GM12892 (cell line): ENCODE data around the gene HMX1.

Experiments
- DNase-seq: peaks from one replicate; pipeline ENCODE4 v3.0.0; 2011; ENCODE audit not compliant: insufficient read length
- FAIRE-seq: peaks from 2 replicates; lab custom pipeline; 2011; peaks lifted over from hg19 to GRCh38; lab: Jason Lieb, UNC
- POLR2A ChIP-seq: IDR thresholded peaks from 2 replicates; pipeline ENCODE4 v1.6.1; 2011; ENCODE audit warnings: low read depth, low read length, control low read depth
- POLR2AphosphoS5 ChIP-seq: IDR thresholded peaks from 2 replicates; pipeline ENCODE4 v1.6.1; 2011; ENCODE audit warnings: low read depth, low read length, control low read depth
- TAF1 ChIP-seq: IDR thresholded peaks from 2 replicates; pipeline ENCODE4 v1.6.1; 2011; ENCODE audit warnings: low read depth, mild to moderate bottlenecking, control low read depth, low read length, borderline replicate concordance

The HMX1 gene

DNA sequence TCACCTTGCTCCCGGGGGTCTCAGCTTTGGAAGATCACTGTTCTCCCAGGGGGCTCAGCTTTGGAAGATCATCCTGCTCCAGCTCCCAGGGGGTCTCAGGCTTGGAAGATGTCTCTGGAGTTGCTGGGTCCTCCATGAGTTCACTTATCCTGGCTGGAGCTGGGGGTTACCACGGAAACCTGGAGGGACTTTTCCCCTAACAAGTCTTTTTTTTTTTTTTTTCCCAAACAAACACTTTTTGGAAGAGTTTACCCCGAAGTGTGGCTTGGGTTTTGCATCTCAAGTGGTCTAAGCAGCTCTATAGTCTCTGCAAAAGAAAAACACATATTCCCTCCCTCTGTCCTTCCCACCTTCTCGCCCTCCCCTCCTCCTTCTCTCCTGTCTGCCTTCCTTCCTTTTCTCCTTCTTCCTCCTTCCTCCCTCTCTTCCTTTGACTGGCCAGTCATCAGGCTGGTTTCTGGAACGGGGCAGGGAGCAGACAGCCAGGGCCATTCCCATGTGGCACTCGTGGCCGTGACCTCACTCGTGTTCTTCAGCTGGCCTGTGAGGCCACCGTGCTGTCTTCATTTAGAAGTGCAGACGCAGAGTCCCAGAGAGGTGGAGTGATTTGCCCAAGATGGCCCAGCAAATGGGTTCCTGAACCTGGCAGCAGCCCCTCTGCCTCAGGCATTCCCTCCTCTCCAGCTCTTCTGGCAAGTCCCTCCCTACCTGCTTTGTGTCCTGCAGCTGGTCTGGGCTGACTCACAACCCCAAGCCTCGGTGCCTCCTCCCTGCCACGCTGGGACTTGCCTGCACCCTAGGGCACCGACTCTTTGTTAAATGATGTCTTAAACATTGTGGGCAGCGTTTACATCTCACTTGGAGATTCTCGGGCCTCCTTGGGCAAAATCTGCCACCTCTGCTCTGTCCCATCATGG lies 25.9 kb upstream of the HMX1 start:
- DNase-seq, result no peak
- TF ChIP-seq POLR2A (no peak), TAF1 (no peak), POLR2AphosphoS5 (no peak)
- no peak for FAIRE-seq

DNA sequence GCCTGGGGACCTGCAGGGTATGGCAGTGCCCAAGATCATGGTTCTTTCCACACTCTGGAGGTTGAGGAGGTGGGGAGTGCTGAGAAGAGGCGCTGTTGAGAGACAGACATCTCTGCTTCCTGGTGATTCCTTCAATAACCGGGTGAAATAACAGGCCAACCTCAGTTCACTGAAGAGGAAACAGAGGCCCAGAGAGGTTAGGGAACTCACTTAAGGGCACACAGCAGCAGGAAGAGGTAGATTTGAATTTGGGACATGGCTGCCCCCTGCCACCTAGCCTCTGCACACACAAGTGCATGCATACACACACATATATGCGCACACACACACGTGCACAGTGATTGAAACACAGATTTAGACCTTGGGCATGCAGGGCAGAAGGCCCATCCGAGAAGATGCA lies 24.9 kb upstream of the HMX1 start:
- FAIRE-seq, result no peak
- no peak for TF ChIP-seq POLR2AphosphoS5
- TF ChIP-seq POLR2A, result no peak
- no peak for DNase-seq

DNA sequence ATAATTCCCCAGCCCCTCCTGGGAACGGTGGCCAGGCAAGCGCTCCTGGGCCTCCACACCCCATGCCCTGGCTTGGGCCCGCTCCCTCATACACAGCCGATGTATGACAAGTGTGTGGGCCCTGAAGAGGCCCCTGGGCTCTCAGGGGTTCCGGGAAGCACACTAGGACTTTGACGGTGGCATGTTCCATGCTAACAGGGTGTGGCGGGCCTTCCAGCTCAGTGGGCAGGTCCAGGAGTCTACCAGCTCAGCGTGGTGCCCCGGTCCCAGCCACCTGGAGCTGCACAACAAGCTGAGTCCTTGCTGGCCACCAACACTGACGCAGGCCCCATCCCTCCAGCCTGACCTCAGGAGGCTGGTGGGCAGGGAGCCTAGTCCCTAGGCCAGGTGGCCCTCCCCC lies 24.4 kb upstream of the HMX1 start:
- no peak for TF ChIP-seq POLR2A
- FAIRE-seq (no peak), DNase-seq (no peak)

DNA sequence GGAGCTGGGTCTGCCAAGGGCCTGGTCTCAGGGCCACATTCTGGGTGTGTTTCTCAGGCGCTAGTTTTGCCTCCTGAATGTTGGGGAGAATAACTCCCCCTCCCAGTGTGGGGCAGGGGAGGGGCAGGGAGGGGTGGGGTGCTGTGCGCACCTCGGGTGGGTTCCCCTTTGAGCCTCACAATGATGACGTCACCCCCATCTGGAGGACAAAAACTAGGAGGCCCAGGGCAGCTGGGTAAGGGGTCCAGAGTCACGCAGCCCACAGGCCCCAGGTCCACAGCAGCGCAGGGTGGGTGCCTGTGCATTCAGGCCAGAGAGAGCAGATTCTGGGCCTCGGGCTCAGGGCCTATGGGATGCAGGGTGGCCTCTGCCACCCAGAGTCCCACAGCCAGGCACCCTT lies 23.7 kb upstream of the HMX1 start:
- DNase-seq (no peak), FAIRE-seq (no peak)
- no peak for TF ChIP-seq POLR2AphosphoS5
- no peak for TF ChIP-seq POLR2A
- no peak for TF ChIP-seq TAF1

DNA sequence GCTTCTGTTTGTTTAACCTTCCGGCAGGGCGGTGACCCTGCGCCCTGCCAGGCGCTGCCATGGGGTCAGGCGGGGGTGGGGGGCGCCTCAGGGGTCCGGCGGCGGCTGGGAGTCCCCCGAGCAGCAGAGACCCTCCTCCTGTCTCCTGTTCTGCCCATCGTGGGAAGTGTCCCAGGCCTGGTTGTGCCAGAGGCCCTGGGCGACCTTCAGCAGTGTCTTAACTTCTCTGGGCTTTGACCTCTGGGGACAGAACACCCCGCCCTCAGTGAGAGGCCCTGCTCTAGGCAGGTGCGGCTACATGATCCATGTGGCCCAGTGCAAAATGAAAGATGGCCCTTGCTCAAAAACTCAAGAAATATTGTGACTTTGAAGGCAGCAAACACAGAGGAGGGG lies 22.8 kb upstream of the HMX1 start:
- FAIRE-seq (no peak), DNase-seq (no peak)
- TF ChIP-seq POLR2A (no peak), POLR2AphosphoS5 (no peak), TAF1 (no peak)

DNA sequence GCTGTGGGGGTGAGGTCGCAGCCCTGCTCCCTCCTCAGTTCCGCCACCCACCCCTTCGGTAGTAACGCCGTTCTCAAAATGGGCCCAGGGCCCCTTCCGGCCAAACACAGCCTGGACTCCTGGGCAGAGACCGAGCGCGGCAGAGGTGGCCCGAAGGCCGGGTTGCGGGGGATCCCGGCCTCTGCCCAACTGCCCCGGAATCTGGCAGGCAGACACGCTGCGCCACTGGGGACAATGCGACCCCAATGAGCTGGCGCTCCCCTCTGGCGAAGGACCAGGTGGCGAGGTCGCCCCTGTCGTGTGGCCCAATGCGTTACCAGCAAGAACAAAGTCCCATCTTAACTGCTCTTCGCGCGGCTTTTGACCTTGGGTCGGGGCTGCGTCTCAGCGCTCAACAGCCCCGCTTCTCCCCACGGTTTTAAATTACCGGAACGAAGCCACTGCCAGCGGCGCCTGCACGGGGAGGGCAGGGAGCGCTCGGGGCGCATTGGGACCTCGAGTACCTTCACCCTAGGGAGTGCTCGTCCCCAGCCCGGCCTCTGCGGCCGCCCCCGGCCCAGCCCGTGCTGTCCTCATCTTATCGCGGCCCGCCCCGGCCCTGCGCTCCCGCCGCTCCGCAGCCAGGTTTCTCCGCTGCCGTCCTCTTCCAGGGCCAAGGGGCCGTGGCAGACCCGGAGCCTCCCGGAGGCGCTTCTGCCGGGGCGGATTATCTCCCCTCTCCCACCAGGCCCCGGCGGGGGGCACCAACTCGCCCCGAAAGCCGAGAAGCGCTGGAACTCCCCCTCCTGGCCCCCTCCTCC lies 22.2 kb upstream of the HMX1 start:
- no peak for TF ChIP-seq POLR2AphosphoS5
- no peak for TF ChIP-seq TAF1
- no peak for DNase-seq
- FAIRE-seq, result no peak

DNA sequence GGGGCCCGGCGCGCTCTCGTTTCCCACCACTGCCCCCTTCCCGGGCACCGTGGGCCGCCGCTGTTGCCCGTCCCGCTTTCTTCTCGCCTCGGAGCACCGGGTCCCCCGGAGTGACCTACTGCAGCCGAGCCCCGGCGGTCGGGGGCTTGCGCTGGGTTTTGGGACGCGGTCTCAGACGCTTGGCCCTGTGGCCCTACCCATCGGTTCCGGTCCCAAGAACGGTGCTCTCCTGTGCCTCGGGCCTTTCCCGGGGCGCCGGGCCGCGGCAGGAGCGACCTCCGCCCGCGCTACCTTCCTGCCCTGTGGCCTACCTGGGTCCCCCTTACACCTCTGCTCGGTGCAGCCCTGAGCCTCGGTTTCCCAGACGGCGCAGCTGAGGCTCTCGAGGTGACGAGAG lies 21.6 kb upstream of the HMX1 start:
- TF ChIP-seq POLR2A (no peak), POLR2AphosphoS5 (no peak), TAF1 (no peak)
- no peak for DNase-seq
- no peak for FAIRE-seq

DNA sequence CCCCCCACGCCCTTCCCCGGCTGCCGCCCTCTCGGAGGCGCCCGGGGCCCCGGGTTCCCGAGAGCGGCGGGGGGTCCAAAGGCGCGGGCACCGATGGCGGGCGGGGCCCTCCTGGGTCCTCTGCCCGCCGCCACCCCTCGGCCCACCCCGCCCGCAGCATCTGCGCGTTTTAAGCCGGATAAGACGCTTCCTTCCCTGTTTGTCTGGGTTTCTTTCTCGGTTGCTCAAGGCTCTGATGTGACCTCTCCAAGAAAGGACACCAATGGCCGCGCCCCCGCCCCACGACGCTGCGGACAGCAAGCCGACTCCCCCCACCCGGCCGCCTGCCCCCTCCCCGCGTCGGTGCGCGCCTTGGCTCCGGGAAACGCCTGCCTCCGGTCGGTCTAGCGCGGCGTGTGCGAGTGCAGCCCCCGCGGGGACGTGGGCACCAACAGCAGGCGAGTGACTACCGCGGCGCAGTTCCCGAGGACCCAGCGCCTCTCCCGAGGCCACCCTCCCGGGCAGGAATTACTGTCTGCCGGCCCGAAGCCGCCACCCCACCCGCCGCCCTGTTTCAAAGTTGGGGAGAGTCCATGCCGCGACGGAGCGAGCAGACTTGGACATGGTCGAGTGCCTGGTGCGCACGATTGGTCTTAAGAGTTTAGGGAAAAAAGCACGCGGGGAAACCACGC lies 21.1 kb upstream of the HMX1 start:
- FAIRE-seq, result no peak

DNA sequence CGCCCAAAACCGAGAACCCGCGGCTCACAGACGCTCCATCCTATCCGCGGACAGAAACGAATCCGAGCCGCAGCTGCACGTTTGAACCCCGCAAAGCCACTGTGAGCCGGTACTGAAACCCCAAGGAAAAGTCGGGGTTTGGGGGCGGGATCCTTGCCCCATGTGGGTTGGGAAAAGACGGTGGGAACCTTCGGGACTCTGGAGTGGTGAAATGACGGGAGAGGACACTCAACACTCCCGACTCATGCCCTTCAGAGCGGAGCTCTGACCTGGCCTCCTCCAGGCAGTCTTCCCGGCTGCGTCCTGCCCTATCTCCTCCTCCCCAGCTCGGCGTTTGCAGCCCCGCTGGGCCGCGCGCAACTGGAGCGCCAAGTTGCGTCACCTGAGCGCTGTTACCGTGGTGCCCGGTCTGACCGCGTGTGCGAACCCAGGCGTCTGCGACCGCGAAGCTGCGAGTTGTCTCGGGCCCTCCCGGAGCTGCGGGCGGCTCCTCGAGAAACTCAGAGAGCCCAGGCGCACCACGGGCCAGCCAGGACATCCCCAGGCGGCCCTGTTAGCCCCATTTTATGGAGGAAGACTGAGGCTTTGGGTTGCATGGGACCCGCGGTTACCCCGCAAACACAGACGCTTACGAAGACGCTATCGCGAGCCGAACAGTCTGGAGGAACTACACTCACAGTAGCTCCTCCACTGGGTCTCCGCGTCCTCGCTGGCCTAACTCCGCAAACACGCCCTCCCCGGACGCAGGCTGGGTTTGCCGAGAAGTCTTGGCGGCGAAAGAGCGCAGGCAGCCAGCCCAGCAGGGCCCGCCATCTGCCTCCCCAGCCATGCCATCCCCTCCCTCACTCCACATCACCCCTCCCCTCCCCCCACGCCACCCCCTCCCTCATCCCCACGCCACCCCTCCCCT lies 20.3 kb upstream of the HMX1 start:
- DNase-seq, result no peak
- TF ChIP-seq POLR2A, result no peak
- no peak for FAIRE-seq

More for the DNA sequence above, 21.1 kb upstream of the HMX1 start:
- TF ChIP-seq TAF1, result no peak
- TF ChIP-seq POLR2A, result no peak
- TF ChIP-seq POLR2AphosphoS5, result no peak
- DNase-seq, result no peak

DNA sequence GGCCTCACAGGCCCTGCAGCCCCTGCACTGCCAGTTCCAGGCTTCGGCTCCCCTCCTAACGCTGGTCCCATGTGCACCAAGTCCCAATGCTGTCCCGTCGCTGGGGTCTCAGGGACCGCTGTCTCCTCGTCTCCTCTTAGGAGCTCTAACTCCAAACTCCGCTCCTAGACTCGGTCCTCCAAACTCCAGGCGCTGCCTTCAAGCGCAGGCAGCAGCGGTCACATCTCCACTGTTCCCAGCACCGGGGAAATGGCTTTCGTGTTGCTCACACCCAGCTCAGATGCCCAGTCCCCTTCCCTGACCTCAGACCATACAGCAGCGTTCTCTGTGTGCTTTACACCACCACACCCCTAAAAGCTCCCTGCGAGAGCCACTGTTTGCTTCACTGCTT lies 19.6 kb upstream of the HMX1 start:
- TF ChIP-seq POLR2A, result no peak
- TF ChIP-seq TAF1, result no peak
- TF ChIP-seq POLR2AphosphoS5, result no peak
- DNase-seq (no peak), FAIRE-seq (no peak)

DNA sequence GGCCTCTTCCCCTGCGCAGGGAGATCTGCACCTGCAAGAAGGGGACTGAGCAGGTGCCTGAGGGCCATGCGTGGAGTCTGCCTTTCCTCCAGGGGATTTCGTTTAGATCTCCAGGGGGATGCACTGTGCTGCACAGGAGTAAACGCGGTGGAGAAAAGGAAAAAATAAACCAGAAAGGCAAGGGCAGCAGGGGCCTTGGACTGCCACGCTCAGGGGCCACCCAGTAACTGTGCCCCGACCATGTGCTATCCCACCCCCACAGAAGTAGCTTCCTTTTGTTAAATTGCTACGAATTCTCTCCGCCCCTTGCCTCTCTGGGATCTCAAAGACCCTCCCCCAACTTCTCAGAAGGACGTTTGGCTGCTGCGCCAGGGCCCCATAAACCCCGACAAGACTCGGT lies 17.2 kb upstream of the HMX1 start:
- TF ChIP-seq TAF1 (no peak), POLR2A (no peak), POLR2AphosphoS5 (no peak)
- no peak for DNase-seq
- no peak for FAIRE-seq
